Measurements from ENCODE around the gene ARMCX5.

ARMCX5 gene
- total RNA-seq, result 15.6 to 19.0 (median 16.5) reads per million in 3 experiments

DNA sequence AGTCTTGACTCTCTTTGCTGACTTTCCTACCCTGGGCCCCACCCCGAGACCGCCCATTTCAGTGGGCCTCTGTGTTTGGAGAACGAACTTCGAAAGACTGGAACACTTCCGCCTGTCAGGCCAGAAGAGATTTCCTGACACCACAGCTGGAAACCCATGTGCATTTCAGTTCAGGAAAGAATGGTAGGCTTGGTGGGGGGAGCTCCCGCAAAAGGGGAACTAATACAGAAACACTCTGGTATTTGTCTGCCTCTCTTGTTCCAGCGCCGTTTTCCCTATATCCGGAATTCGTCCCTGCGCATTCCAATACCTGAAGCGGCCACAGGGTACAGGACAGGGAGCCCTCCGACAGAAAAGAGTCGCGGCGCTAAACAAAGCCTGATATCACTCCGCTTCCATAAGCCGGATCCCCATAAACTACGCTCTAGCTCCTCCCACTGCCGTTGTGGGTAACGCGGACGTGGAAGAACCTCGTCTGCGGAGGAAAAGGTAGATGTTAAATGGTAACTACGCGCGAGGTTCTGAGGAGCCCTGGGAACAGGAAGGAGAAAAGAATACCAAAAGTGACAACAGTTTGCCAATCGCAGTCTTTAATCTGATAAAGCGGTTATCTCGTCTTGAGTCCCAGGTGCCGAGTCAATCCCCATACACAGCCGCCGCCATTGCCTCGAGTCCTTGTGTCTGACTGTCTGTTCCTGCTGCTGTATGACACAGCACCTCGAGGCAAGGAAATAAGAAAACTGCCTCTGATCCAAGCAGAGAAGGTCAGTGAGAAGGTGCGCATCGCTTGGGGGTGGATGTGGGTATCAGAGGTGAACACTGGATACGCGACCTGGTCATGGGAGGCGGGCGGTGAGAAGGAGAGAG lies at the start of gene ARMCX5:
TSS of gene ARMCX5 (plus strand) at position 432 of the 867 bp plus-strand sequence. CDS start 2,627 bp downstream, outside the sequence.
- DNase-seq, result peak; percentile 77

DNA sequence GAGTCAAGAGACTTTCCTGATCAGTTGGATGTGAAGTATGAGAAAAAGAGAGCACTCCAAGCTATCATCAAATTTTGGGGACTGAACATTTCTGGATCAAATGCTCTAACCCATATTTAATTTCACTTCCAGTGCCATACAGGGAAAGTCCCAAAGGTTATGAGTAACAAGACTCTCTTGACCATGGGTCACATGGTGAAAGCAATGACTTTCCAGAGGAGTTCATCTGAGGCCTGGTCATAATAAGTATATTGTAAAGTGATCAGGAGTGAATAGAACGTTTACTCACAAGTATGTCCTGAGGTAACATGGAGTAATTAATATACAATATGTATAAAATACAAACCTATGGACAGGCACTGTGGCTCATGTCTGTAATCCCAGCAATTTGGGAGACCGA lies 40.7 kb upstream of the ARMCX5 start:
- DNase-seq, result no peak

DNA sequence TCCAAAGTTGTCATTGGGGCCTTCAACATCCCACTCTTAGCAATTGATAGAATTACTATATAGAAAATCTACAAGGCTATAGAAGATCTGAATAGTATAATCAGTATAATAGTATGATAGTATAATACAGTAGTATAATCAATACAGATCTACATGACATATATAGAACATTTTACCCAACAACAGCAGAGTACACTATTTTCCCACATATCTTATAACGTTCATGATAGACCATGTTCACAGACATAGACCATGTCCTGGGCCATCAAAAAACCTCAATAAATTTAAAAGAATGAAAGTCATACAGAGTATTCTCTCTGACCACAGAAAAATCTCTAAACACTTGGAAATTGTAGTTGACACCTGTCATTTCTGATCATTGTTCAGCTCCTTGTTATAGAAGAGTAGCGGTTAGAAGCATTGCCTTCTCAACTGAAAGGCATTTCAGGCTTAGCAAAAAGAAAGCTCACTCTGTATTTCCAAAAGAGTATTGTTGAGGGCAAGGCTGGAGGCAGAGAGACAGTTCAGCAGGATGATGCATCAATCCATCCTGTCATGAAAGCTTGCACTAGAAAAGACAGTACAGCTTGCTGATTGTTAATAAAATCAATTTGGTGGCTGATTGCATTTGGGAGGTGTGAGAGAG lies 38.8 kb upstream of the ARMCX5 start:
- DNase-seq, result no peak

DNA sequence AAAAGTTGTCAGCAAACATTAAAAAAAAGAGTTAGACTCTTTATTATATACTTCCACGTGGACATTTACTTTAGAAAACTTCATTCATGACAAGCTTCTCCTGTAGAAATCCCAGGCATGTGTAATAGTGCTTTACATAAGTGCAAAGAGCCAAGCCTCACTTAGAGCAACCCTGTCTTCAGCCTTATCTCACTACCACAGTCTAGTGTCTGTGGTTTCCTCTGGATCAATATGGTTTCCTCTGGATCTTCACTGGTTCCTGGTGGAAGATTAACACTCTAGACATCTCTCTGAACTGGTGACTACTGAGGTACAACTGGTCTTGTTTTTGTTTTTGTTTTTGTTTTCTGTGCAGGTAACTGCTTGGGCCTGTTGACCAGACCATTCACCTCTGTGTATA lies 18.4 kb upstream of the ARMCX5 start:
- DNase-seq, result no peak

DNA sequence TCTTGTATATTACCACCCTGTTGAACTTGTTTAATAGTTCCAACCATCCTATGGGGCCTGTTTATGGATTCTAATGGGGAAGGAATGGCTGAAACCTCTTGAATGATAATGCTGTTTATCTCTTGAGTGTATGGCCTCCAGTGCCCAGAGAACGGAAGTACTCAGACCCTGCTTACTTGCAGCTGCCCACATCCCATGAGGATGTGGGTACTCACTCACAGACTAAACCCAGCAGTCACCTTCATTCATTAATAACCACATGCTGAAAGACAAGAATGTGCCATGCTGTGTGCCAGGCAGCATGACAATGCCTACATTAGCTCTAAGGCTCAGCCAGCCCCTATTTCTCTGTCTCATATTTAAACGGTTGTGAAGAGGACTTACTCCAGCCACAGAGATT lies 5.9 kb upstream of the ARMCX5 start:
- DNase-seq, result no peak

DNA sequence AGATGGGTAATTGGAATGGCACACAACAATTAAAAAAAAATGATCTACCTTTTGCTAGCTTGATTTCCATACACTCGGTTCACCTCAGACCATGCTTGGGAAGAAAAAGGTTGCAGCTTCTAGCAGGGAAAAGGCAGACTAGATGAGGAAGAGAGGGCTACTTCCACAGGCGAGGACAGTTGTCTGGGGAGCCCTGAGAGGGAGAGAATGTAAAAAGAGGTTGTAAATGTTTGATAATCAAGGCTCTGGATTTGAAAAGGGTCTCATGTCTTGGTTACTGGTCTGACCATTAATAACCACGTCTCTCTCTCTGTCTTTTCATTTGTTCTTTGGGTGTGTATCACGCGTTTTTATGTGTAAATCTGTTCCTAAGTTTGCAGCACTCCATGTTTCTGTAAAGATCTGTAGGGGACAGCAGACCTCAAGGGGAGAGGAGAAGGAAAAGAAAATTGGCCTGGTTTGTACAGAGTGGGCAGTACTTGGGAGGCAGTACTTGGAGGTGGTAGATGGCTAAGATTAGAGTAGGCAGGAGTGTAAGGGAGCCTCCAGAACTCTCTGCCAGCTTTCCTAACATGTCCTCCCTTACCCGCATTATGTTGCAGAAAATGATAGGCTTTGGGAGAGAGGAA lies 750 bp downstream of the ARMCX5 start:
- DNase-seq, result no peak

DNA sequence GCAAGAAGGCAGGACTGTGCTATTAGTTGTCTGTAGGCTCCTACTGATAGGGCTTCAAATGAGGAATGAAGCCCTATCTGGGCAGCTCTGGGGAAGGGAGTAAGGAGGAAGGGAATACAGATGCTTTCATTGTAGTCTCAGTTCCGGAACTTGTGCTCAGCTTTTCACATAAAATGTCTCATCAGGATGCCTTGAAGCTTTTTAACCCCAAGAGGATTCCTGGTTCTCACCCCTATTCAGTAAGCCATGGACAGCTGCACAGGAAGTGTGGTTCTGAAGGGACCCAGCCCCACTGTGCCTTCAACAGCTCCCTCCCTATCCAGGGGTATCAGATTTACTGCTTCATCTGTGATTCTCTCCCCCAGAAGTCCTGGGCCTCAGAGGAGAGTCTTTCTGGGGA lies 5.0 kb downstream of the ARMCX5 start:
- no peak for DNase-seq

DNA sequence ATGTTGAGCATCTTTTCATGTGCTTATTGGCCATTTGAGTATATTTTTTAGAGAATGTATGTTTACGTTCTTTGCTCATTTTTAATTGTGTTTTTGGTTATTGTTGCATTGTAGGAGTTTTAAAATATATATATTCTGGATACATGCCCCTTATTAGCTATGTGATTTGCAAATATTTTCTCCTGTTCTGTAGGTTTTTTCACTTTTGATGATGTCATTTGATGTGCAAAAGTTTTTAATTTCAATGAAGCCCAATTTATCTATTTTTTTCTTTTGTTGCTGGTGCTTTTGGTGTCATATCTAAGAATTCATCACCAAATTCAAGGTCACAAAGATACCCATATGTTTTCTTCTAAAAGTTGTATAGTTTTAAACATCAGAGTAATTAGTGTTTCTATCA lies 6.8 kb downstream of the ARMCX5 start:
- no peak for DNase-seq

DNA sequence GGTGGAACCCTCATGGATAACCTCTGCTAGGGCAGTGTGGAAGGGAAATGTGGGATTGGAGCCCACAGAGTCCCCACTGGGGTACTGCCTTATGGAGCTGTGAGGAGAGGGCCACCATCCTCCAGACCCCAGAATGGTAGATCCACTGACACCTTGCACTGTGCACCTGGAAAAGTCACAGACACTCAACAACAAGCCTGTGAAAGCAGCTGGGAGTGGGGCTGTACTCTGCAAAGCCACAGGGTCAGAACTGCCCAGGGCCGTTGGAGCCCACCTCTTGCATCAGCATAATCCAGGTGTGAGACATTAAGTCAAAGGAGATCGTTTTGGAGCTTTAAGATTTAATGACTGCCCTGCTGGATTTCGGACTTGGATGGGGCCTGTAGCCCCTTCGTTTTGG lies 11.6 kb downstream of the ARMCX5 start:
- DNase-seq, result no peak

DNA sequence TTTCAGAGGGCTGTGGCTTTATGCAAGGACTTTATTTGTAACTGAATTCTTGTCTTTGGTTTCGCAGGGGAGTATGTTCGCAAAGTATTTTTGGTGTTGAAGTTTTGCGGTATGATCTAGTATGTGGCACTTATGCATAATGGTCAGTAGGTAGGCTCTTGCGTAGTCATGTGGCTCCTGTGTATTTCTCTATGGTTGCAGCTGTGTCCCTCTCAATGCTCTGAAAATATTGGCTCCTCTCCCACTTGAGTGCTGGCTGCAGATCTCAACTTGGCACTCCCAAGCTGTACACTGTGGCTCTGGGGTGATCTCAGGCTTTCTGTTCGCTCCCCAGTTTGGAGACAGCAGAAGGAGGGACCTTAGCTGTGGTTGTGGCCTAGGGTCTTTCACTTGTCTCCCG lies 24.8 kb downstream of the ARMCX5 start:
- no peak for DNase-seq

DNA sequence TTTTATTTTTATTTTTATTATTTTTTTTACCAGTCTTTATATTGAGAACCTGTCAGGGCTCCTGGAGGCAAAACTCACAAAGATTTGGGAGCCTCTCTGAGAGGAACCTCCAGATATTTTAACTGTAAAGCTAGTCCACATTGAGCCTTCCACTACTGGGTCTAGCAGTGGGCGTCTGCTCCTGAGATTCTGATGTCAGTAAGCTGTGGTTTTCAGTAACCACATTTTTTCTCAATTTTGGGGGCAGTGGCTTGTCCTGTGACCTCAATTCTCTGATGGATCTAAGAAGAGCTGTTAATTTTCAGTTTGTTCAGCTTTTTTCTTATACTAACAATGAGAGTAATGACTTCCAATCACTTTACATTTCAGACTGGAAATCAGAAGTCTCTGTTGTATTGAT lies 28.3 kb downstream of the ARMCX5 start:
- DNase-seq, result no peak

DNA sequence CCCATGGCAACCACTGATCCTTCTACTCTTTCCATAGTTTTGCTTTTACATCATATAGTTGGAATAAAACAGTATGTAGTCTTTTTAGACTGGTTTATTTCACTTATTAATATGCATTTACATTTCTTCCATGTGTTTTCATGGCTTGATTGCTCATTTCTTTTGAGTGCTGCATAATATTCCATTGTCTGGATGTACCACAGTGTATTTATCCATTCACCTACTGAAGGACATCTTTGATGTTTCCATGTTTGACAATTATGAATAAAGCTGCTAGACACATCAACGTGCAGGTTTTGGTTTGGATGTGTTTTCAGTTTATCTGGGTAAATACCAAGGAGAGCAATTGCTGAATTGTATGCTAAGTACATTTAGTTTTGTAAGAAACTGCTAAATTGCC lies 38.2 kb downstream of the ARMCX5 start:
- DNase-seq, result no peak

DNA sequence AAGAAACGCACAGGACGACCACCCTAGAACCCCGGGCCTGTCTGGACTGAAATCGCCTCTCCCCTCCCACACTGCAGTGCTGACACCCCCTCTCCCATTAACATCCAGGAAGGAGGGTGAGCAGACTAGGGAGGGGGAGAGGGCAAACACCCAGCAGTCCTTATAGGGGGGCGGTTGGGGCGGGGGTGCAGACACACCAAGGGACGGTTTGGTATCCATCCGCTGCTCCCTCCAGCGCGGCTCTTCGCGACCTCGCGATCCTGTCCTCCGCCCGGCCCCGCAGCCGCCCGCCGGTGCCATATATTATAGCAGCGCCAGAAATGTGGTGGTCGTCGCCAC lies 51.6 kb downstream of the ARMCX5 start:
- DNase-seq, result no peak

DNA sequence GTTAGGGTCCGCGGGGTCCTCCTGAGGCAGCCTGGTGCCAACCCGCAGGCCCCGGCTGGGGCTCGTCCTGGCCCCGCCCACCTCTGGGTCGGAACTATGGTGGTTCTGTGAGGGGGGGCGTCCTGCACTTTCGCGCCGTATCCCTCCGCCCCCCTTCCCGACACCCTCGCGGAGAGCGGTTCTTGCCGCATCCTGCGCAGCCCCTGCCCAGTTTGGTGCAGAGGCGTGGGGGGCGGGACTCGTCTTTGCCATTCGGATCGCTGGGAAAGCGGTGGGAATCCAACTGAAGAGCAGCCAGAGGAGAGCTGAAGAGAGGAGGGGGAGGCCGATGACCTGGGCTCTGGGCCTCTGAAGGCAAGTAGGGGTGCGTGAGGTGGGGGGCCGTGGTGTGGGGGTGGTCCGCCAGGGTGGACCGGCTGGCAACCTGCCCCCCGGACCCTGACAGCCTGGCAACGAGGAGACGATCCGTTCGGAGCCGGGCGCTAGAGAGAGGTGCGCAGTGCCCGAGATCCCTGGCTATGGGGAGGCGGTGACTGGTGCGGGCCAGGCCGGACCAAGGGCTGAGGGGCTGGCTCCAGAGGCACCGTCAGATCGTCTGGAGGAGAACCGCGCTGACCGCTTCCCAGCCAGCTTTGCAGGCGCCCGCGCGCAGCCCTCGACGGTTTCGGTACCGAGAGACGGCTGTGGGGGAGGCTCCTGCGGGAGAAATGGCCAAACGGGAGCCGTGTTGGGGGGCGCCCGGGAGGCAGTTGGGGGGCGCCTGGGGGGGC lies 52.1 kb downstream of the ARMCX5 start, which contains the start of gene GPRASP1:
TSS of gene GPRASP1 (plus strand) at position 242 of the 770 bp plus-strand sequence. CDS start 2,431 bp downstream, outside the sequence.
- peak; percentile 69 for DNase-seq

DNA sequence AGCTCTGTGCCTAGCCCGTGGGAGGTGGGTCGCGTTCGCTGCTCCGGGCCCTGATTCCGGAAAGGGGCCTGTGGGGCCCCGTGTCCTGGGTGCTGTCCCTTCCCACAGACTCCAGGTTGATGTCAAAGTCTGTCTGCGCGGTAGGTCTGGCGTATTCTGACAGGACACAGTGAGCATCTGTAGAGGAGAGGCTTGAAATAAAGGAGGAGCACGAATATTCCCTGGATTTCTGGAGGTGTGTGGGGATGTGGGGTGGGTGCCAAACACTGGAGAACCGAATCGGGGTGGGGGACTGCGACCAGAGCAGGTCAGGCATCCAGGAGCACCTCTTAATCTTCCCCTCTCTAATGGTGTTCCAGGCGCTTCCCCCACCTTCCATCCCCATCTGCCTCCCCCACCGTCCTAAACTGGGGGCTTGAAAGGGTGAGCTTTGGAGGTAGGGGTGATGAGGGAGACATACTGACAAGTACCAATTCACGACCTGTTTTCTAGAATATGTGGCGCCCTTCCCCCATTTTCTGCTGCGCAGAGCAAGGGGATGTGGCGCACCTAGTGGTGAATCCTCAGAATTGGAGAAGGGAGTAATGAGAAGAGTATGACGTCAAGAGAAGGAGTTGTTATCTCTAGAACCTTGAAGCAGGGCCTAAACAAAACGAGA lies 52.8 kb downstream of the ARMCX5 start:
- peak; percentile 74 for DNase-seq
